HG03457 (cell line): ENCODE data around the gene FXYD7.
"Not testable (repeated sequence)": the region's sequence is repeated elsewhere in the genome, so short reads cannot be mapped to it uniquely, and the experiment has no call there.

ENCODE experiments used
- ATAC-seq: cut with Tn5 transposase; IDR thresholded peaks from one replicate; pipeline ENCODE4 v1.9.1; 2021; ENCODE audit warnings: moderate number of reproducible peaks; ENCODE audit not compliant: unreplicated experiment

Gene FXYD7

DNA sequence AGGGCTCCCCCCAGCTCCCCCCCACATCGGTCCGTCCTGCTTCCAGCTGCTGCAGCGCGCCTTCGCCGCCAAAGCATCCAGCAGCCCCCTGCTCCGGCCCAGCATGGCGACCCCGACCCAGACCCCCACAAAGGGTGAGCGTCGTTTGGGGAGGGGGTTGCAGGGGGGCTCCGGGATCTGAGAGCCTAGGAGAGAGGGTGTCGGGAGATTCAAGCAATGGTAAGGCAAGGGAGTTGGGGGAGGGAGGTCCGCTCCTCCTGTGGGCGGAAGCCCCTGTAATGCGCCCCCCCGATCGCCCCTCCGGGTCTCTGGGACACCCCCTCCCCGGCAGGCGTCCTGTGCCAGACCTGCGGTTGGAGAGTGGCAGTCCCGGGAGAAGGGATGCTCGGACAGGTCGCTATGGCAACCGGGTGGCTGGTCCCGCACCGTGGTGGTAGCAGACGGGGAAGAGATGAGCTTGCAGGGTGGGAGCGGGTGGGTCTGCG is at the start of gene FXYD7:
FXYD7 (plus strand) TSS at position 25 of the 485 bp plus-strand sequence; CDS start at position 104, 79 bp downstream.
- no peak for ATAC-seq

- ATAC-seq, result no peak
These were observed 49.6 kb upstream of the FXYD7 start for GRCh38 chr19:35093430-35093829.

GRCh38 chr19:35093941-35094647 is 49.0 kb upstream of the FXYD7 start:
- ATAC-seq, result no peak

- ATAC-seq, result no peak
These were observed 48.4 kb upstream of the FXYD7 start for GRCh38 chr19:35094656-35095055.

- ATAC-seq, result no peak
These were observed 47.2 kb upstream of the FXYD7 start for GRCh38 chr19:35095667-35096368.

DNA sequence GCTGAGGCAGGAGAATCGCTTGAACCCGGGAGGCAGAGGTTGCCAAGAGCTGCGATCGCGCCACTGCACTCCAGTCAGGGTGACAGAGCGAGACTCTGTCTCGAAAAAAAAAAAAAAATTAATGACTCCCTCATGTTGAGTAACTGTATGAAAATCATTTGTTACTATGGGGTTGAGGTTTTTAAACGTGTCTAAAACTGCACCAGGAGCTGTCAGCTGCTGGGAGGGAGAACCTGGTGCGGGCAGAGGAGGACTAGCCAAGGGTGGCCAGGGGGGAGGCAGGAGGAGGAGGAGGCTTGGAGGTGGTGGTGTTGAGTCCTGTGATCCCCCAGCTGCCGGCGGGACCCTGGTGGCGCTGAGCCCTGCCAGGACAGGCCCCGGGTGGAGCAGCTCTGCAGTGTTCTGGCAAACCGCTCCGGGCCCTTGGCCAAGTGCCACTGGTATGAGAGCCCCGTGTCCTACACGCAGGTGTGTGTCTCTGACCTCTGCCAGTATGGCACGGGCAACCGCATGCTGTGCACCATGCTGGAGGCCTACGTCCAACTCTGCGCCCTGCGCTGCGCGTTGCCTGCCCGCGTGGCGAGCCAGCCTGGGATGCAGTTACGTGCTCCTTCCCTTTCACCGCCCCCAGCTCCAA is 44.5 kb upstream of the FXYD7 start:
- no peak for ATAC-seq

- no peak for ATAC-seq
These were observed 43.7 kb upstream of the FXYD7 start for GRCh38 chr19:35099155-35099896.

DNA sequence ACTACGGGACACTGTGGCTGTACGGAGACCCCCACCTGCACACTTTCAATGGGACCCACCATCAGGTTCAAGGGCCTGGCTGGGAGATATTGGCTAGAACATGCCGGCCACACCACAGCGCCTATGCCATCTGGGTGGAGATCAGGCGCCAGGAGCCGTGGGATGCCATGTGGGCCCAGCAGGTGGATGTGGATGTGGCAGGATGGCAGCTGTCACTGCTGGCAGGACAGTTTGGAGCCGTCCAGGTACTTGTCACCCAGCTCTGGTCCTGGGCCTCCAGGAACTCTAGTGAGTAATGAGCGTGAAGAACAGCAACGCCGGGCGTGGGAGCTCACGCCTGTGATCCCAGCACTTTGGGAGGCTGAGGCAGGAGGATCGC is 43.2 kb upstream of the FXYD7 start:
- ATAC-seq, result no peak

DNA sequence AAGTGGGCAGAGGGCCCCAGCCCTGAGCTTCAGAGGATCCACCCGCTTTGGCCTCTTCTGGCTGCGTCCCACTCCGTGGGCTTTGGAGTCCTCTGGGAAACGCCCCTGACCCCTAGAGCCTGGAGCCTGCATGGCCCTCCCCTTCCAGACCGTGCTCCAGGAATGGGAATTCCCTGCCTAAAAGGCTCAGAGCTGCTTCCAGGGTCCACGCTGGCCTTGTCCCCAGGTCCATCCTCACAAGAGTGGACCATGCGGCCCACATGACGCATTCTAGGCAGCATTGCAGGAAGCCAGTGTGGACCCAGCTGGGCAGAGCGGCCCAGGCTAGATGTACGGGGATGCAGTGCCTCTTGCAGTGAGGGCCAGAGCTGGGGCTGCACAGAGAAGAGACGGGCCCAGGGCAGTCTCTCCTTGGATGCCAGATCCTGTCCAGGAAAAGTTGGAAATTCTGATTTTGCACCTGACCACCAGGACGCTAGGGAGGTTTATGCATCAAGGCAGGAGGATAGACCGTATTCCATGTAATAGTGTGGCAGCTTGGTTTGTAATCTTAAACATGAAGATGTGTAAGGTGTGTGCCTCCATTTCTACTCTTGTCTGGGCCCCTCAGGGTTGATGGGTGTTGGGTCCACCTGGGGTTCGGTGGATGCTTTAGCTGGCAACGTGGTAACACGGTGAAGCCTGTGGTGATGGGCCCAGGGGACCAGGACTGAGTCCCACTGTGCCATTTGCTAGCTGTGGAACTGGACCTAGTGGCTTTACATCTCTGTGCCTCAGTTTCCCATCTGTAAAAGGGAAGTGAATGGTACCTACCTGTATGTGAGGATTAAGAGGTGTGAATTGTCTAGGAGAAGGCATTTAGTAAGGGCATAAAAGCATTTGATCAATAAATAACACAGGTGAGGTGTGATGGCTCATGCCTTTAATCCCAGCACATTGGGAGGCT is 42.2 kb upstream of the FXYD7 start:
- ATAC-seq, result no peak

DNA sequence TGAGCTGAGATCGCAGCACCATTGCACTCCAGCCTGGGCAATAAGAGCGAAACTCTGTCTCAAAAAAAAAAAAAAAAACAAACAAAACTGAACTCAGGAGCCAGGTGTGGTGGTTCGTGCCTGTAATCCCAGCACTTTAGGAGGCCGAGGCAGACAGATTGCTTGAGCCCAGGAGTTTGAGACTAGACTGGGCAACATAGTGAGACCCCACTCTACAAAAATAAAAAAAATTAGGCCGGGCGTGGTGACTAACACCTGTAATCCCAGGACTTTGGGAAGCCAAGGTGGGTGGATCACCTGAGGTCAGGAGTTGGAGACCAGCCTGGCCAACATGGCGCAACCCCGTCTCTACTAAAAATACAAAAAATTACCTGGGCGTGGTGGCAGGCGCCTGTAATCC is 41.1 kb upstream of the FXYD7 start:
- not testable (repeated sequence) for ATAC-seq

- ATAC-seq, result not testable (repeated sequence)
These were observed 39.4 kb upstream of the FXYD7 start for GRCh38 chr19:35103614-35104013.

- no peak for ATAC-seq
These were observed 38.7 kb upstream of the FXYD7 start for GRCh38 chr19:35104361-35104760.

GRCh38 chr19:35105047-35105410 is 38.0 kb upstream of the FXYD7 start:
- ATAC-seq, result no peak

DNA sequence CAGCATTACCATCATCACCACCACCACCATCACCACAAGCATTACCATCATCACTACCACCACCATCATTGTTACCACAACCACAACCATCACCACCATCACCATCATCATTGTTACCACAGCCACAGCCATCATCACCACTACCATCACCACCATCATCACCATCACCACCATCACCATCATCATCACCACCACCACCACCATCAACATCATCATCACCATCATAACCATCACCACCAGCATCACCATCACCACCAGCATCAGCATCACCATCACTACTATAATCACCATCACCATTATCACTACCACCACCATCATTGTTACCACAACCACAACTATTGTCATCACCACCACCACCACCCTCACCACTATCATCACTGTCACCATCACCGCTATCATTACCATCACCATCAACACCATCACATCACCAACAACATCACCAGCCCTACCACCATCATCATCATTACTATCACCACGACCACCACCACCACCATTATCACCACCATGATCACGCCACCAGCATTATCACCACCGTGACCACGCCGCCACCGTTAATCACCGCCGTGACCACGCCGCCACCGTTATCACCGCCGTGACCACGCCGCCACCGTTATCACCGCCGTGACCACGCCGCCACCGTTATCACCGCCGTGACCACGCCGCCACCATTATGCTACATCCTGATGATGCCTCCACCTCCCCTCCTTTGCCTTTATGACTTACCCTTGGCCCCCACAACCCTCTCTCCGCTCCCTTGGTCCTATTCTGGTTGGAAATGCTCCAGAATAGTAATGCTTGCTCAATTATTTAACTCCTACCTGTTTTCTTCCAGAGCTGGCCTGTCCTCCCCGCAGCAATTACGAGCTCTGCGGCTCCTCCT is 37.4 kb upstream of the FXYD7 start:
- ATAC-seq, result no peak

GRCh38 chr19:35106291-35106583 is 36.8 kb upstream of the FXYD7 start:
- ATAC-seq, result no peak

GRCh38 chr19:35106898-35107541 is 36.0 kb upstream of the FXYD7 start:
- no peak for ATAC-seq

DNA sequence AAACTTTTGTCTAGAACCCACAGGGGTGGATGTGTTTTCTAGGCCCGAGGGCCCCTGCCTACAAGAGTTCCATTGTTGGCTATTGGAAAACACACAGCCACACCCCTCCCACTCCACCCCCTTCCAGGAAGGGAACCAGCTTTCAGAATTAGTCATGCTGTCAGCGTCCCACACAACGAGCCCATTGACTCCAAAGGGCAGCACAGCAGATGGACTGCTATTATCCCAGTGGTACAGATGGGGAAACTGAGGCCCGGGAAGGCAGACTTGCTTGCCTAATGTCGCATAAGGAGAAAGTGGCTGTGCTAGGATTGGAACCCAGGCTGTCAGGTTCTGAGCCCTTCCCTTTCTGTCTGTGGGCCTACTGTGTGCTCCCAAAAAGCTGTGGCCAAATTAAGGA is 35.5 kb upstream of the FXYD7 start:
- ATAC-seq, result no peak

DNA sequence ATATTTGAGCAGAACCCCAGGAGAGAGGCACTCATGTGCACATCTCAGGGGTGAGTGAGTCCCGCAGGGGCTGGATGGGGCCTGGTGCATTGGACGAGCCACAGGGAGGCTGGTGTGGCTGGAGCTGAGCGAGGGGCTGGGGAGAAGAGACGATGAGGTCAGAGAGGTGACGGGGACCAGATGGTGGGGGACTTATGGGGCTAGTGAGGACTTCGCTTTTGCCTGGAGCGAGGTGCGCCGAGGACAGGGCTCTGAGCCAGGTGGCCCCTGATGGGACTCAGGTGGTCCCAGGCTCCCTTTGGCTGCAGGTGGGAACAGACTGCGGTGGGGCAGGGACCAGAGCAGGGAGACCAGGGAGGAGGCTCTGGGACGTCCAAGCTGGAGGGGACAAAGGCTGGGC is 34.3 kb upstream of the FXYD7 start:
- no peak for ATAC-seq
